DMS153 treated with DMSO at 0.1 percent for 48 hours (cell line): ENCODE measurements around the gene BEST2.
"Not testable (repeated sequence)": the region's sequence is repeated elsewhere in the genome, so short reads cannot be mapped to it uniquely, and the experiment has no call there.

ENCODE experiments used
- DNase-seq: peaks from one replicate; lab custom pipeline; 2025; ENCODE audit not compliant: unreplicated experiment; lab: John Stamatoyannopoulos, UW

The BEST2 gene

GRCh38 chr19:12797141-12797587 is 45.6 kb downstream of the BEST2 start:
- DNase-seq = no peak

GRCh38 chr19:12797607-12798006 is 46.0 kb downstream of the BEST2 start:
- DNase-seq = not testable (repeated sequence)

- no peak for DNase-seq
Observed at GRCh38 chr19:12799742-12800465, 48.3 kb downstream of the BEST2 start.

- DNase-seq = no peak
Observed at GRCh38 chr19:12800466-12800770, 48.8 kb downstream of the BEST2 start.

GRCh38 chr19:12800923-12801465 is 49.4 kb downstream of the BEST2 start:
- no peak for DNase-seq

GRCh38 chr19:12801466-12802266 is 50.1 kb downstream of the BEST2 start, which contains the start of the genes PRDX2 and THSD8:
Gene PRDX2, minus strand, starts transcription at chr19:12801800. Its CDS starts 539 bp downstream, at chr19:12801261.
Gene THSD8, plus strand, starts transcription at chr19:12802069. Its CDS starts 3 bp downstream, at chr19:12802072.
- peak; percentile 39 for DNase-seq

- no peak for DNase-seq
Observed at GRCh38 chr19:12802267-12803106, 50.9 kb downstream of the BEST2 start.

GRCh38 chr19:12804051-12804450 is 52.5 kb downstream of the BEST2 start:
- DNase-seq = no peak

- DNase-seq = peak; percentile 92
Observed at GRCh38 chr19:12806242-12807081, 54.9 kb downstream of the BEST2 start, which contains the start of gene RNASEH2A. Gene RNASEH2A, plus strand, starts transcription at chr19:12806584. Its CDS starts 90 bp downstream, at chr19:12806674.
